Endometrium (tissue), 2 donors: ENCODE results near the gene KRTAP13-3.

Source experiments
- FAIRE-seq: peaks from 2 replicates; lab custom pipeline; 2012; peaks lifted over from hg19 to GRCh38; lab: Jason Lieb, UNC
- donor health status: control.
- donor health status: control.

The KRTAP13-3 gene, protein sequence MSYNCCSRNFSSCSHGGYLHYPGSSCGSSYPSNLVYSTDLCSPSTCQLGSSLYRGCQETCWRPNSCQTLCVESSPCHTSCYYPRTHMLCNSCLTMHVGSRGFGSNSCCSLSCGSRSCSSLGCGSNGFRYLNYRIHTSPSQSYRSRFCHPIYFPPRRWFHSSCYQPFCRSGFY

DNA sequence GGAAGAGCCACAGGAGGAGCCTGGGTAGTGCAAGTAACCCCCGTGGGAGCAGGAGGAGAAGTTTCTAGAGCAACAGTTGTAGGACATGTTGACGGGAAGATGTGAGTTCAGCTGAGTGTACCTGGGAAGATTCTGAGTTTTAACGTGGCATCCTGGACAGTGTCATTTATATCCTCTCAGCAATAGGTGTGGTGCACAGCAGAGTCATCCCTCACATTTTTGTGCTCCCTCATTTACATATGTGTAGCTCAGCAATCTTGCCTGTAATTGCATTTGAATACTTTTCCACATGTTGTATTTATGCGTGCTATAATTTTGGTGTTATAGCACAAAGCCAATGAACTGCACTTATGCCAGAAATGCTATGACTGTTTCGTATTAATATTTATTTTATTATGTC lies at the start of gene KRTAP13-3:
Gene KRTAP13-3 (minus strand): TSS at position 101 of the 400 bp plus-strand sequence. CDS start 14 bp downstream, at position 87.
- no peak for FAIRE-seq

DNA sequence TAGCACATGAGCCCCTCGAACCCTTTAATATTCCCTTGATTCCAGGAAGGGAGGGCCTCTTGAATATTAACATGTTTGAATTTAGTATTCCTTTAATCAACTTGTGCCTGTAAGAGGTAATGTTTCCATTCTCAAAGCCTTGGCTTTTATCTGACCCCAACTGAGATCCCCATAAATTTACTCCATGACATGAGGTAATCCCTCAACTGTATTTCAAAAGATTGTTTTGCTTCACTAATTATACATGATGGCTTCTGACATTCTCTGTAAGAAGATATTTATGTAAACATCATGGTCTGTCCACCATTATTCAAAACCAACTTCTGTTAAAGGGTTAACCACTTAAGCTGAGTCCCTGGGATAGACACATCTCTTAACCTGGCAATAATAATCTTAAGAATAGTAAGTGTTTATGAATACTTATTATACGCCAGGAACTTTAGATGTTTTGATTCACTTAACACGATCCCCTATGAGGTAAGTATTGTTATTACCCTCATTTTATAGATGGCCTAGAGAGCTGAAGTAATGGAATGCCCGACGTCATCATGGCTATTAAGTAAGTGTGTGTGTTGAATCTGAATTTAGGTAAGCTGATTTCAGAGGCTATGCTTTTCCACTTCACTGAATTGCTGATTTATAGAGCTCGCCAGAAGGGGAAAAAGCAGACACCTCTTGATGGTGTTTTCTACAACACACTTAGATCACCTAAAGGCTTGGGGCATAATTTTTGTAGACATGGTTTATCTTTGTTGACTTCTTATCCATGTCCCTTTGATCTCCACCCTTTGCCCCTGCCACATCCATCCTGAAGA lies 43.4 kb upstream of the KRTAP13-3 start:
- FAIRE-seq, result no peak

DNA sequence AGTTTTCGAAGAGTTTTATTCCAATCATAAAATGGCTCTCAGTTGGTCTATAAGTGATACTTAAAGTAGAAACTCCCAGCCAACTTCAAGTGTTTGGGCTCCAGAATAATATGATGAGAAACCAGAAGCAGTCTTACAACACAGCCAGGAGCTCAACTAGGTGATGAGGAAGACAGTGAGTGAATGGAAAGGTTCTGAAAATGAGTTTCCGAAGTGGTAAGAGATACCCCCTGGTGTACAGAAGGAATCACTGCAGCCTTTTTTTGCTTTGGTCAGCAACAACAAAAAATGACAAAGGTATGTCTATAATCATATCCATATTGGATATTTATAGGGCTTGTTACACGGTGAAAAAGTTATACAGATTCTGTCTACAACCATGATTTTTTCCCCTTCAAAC lies 38.0 kb upstream of the KRTAP13-3 start:
- FAIRE-seq, result no peak

DNA sequence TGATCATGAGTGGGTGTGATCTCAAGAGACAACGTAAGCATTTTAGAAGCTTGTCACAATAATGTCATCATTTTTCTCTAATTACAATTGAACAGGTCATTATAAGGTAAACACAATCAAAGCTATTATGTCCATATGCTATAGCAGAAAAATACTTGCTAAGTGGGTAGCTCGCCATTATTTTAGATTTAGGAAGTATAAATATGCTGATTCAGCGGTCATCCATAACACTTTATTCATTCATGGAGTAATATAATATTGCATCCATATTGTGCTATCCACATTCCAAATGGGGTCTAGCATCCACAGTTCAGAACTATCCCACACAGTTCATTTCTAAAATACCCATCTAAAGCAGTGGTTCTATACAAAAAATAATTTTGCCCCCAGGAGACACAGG lies 22.8 kb upstream of the KRTAP13-3 start:
- no peak for FAIRE-seq

DNA sequence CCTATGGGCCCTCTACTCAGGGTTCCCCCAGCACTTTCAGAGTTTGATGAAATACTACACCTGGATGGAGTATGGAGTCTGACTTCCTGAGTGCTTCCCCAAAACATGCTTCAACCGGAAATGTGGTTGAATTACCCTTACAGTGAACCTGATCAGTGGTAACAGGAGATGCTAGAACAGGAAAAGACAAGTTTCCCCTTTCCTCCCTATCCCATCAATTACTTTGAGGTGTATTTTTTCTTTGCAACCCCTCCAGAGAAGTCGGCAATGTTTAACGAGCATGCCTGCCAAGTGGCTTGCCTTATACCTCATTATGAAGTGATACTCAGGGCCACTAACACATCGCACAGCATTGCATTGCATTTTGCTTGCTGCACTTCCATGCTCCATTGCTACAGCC lies 21.3 kb upstream of the KRTAP13-3 start:
- FAIRE-seq, result no peak

DNA sequence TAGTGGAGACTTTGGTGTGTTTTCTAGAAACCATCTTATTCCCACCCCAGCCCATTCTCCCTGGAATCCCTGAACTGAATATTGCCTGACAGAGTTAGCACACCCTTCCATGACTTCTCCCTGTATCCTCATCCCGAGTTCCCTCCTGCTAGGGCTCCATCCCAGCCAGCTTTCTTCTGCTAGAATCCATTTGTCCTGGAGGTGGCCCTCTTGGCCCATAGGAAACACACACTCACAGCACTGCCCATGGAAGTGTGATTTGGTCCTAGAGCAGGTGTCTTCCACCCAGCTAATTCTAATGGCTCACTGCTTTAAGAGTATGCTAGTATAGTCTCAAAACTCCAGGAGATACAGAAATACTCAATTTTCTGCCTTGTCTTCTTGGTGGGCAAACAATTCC lies 18.5 kb upstream of the KRTAP13-3 start:
- FAIRE-seq, result no peak

DNA sequence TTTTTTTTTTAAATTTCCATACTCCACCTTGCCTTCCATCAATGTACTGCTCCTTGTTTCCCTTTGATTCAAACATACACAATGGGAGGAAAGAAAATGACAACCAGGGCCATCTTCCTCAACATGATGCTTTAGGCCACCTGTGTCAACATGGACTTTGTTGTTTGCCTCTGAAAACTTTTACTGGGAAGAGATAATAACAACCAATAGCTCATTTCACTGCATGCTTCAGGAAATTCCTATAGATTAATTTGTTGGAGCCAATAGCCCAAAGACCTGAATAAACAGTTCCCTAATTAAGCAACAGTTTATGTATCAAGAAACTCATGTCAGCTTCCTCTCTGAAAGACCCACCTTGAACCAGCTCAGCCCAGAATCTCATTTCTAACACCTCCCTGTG lies 17.5 kb upstream of the KRTAP13-3 start:
- FAIRE-seq, result no peak

DNA sequence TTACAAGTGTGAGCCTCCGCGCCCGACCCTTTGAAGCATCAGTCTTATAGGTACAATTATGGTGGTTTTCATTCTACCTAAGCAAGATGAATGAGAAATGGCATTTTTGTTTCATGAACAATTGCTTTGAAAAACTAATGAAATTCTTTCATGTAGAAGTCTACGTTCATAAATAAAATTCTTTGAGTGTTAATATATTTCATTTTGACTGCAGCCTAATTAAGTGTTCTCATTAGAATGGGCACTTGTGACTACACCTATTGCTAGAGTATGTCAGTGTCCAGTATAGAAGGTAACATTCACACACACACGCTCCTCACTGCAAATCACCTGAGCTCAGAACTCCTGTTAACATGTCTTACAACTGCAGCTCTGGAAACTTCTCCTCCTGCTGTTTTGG lies 14.2 kb upstream of the KRTAP13-3 start, which contains the start of gene KRTAP15-1:
Gene KRTAP15-1 (plus strand): TSS at position 301 of the 400 bp plus-strand sequence. CDS start 53 bp downstream, at position 354.
- FAIRE-seq, result no peak

DNA sequence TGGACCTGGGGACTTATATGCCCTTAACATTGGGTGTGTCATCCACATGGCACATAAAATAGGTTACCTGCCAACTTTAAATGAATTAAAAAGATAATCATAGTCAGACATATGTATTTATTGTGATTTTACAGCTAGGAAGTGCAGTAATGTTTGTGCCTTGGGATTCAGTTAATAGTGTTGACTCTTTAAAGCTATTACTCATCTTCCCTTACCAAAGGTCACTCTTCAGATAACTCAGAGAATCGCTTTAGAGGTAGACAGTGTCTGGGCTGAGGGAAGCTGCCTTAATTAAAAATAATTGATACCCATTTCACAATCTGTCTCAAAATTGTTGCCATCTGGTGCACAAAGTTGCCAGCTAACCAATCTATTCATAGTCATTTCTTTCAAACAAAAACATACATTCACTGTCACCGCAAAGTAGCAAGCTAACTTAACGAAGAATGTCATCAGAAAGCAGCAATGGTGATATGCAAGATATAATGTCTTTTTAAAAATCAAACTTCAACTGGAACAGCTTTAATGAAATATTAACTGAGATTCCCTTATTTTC lies 11.4 kb upstream of the KRTAP13-3 start:
- no peak for FAIRE-seq

DNA sequence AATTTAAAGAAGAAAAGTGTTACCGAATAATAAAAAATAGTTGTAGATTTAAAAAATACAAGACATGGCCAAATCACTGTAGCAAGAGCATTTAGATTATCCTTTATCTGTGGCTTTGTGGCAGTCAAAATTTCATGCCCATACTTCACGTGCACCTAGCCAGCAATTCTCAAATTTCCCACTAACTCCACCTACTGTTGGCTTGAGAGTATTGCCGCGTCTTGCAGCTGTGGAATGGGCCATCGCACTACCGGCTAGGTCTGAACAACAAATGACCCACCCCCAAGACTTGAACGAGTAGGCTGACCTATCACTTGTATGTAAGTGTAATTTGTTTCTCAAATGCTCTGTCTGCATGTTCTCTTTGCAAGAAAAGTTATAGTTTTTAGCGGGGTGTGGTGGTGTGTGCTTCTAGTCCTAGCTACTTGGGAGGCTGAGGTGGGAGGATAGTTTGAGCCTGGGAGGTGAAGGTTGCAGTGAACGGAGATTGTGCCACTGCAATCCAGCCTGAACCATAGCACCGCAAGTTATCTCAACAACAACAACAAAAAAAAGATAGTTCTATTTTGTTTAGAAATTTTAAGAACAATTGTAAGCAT lies 8.4 kb upstream of the KRTAP13-3 start:
- no peak for FAIRE-seq

DNA sequence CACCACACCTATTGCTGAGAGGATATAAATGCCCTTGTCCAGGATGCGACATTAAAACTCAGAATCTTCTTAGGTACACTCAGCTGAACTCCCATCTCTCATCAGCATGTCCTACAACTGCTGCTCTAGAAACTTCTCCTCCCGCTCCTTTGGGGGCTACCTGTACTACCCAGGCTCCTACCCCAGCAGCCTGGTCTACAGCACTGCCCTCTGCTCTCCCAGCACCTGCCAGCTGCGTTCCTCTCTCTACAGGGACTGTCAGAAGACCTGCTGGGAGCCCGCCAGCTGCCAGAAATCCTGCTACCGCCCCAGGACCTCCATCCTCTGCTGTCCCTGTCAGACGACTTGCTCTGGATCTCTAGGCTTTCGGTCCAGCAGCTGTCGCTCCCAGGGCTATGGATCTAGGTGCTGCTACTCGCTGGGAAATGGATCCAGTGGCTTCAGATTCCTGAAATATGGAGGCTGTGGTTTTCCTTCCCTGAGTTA lies 4.5 kb upstream of the KRTAP13-3 start, which contains the start of gene KRTAP13-4:
Gene KRTAP13-4 (plus strand): TSS at position 51 of the 486 bp plus-strand sequence. CDS start 56 bp downstream, at position 107.
- FAIRE-seq, result no peak

DNA sequence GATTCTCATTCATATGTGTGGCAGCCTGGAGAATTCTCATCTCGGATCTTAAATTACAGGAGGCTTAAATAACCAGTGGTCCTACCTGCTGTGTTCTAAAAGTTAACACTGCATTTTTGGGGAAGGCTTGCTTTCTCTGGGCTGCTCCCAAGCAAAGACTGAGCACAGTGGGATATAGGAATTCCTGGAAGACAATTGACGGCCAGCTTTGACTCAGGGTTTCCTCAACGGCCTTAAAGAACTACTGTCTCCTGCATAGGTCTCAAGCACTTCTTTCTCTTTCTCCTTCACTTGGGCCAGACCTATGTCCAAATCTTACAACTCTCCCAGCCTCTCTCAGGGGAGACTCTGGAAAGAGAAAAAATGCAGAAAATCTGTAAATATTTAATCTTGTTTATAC lies 1.0 kb upstream of the KRTAP13-3 start:
- FAIRE-seq, result no peak

DNA sequence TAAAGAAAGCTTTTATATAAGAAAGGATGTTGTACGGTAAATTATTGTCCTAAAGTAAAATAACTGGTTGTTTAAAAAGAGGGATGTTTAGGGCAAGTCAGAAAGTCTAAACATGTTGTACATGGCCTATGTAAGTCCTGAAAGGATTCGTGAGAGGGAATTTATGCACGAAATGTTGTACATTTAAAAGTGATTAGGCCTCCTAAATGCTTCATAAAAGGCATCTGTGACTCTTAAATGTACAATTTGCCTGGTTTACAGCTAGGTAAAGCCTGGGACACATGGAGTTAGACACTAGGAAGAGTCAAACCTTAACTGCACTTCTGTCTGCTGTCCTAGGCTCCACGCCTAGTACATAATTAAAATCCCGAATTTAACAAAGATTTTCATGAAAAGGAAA lies 9.7 kb downstream of the KRTAP13-3 start:
- no peak for FAIRE-seq

DNA sequence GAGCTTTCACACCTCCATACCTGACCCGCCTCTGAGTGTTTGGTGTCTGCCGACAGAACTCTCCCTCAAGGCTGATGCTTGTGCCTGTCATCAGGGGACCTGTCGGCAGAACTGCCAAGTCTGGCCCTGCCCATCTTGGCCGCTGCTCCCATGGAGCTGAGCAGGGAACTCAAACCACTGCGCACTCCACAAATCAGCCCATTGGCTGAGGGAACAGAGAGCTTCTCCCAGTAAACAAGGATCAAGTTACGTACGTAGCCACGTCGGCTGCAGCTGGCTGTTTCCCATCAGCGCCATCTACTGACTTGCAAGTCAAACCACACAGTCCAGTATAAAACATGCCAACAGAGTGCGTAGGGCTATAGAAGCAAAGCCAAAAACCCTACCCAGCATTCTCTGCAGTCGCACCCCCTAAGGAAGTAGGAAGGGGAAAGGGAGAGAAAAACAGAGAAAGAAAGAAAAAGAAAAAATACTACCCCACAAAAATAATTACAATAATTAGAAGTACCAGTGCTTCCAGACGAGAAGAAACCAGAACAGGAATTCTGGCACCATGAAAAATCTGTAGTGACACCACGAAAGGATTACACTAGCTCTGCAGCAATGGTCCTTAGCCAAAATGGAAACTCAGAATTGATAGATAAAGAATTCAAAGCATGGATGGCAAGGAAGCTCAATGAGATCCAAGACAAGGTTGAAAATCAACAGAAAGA lies 16.8 kb downstream of the KRTAP13-3 start:
- FAIRE-seq, result no peak

DNA sequence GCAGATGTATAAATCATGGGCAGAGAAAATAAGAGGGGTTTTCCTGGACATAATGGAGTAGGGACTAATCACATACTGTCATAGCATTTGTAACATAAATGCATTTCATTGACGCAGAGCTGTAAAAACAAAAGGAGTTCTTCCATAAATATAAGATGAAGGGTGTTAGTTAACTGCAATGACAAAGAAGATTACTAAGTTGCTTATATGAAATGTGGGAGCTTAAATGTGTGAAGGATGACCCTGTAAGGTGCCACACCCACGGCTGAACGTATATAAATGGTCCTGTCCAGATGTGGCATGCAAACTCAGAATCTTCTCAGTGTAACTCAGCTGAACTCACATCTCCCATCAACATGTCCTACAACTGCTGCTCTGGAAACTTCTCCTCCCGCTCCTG lies 30.0 kb downstream of the KRTAP13-3 start, which contains the start of gene KRTAP13-1:
Gene KRTAP13-1 (plus strand): TSS at position 301 of the 400 bp plus-strand sequence. CDS start 56 bp downstream, at position 357.
- no peak for FAIRE-seq

DNA sequence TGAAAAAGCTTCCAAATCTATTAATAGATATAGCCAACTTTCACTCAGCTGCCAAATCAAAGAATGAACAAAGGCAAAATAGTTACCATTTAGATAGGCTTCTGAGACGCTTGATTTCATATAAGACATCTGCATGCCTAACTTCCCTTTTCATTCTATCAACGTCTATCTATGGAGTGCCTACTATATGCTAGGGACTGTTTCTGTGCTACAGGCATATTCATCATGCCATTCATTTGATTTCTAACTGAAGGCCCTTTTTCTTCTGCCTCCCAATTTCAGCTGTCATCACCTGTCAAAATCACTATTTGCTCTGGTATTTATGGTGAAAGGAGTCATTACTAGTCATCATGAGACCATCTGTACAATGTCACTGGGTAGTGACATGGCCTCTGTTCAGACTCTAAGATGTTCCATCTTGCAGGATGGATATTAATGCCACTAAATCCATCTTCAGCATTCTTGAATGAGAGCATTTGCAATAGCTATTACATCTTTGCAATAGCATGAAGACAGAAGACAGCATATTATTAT lies 34.2 kb downstream of the KRTAP13-3 start:
- FAIRE-seq, result no peak

DNA sequence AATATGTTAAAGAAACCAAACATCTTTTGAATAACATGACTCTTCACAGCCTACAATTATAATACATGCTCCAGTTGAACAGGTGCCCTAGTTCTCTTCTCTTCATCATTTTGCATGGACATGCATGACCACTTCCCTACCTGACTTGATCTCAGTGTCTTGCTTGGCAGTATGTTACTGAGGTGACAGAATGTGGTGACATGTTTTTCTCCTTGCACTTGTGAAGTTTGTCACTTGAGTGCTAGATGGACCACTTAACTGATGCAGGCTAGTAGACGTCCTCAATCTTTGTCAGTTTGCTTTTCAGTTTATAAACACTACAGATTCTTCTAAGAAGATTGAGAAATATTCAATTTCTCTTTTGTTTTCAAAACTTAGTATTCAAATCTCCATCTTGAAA lies 43.5 kb downstream of the KRTAP13-3 start:
- no peak for FAIRE-seq
